RKO (cell line): ENCODE data around the gene ABHD17B.
"Not testable (repeated sequence)": the region's sequence is repeated elsewhere in the genome, so short reads cannot be mapped to it uniquely, and the experiment has no call there.

Experiments used
- DNase-seq: peaks from one replicate; pipeline ENCODE4 v3.0.0-alpha.2; 2016; ENCODE audit warnings: low spot score

ABHD17B gene

DNA sequence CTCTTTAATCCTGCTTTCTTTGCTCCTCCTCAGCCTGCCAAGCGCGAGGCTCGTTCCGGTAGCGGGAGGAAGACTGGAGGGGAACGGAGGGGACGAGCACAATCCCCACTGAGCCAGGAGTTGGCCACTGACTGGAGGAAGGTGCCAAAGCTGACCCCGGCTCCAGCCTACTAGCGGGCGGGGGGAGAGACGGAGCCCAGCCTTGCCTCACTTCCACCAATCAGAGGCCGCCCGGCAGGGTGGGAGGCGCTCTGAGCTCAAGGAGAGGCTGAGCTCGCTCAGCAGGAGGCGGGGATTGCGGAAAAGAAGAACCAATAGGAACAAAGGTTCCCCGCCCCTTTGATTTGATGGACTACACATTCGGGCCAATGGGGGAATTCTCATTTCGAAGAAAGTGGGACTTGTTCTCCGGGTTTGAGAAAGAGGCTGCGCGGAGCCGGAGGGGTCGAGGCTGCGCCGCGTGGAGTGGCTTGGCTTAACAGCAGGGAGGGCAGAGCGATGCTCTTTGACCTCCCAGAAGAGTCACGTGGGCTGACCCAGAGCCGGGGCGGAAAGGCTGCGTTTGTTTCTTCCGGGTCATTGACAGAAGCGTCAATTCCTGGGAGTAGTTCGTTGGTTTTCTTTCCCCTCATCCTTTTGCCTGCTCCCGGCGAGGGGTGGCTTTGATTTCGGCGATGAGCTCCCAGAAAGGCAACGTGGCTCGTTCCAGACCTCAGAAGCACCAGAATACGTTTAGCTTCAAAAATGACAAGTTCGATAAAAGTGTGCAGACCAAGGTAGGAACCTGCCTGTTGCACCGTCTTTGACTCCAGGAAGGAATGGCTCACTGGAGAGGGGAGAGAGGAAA is at the start of gene ABHD17B, which contains the start of gene C9orf85:
TSS of gene ABHD17B (minus strand) at position 133 of the 847 bp plus-strand sequence. CDS start 36,113 bp downstream, outside the sequence.
TSS of gene C9orf85 (plus strand) at position 579 of the 847 bp plus-strand sequence. CDS start at position 675, 96 bp downstream.
- peak; percentile 99 for DNase-seq

DNA sequence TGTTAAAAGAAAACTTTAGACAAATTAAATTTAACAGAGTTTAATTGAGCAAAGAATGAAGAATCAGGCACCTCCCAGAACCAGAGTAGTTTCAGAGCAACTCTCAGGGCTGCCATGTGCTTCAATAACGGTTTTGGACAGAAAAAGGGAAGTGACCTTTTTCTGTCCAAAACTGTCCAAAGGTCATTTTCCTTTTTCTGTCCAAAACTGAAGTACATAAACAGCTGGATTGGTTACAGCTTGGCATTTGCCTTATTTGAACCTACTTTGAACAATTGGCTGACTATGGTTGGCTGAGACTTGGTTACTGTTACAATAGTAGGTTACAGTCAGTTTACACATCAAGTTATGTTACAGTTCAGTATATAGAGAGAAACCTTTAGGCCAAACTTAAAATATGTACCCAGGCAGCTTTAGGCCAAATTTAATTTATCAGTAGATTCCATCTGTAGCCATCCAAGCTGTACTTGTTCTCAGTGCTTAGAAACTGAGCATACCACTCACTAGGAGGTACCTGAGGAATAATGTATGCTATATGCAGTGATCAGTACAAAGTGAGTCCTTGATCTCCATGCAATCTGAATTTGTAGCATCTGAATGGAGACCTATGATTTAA is 44.4 kb upstream of the ABHD17B start:
- DNase-seq: no peak

DNA sequence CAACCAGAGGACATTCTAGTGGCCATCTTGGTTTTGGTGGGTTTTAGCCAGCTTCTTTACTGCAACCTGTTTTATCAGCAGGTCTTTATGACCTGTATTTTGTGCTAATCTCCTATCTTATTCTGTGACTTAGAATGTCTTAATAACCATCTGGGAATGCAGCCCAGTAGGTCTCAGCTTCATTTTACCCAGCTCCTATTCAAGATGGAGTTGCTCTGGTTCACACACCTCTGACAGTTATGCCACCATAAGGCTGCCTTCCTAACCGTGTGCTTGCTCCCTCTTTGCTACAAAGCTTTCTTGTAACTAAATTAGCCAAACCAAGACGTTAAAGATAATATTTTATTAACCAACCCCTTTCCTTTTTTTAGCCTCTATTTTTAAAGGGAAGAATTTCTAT is 43.7 kb upstream of the ABHD17B start:
- DNase-seq: not testable (repeated sequence)

DNA sequence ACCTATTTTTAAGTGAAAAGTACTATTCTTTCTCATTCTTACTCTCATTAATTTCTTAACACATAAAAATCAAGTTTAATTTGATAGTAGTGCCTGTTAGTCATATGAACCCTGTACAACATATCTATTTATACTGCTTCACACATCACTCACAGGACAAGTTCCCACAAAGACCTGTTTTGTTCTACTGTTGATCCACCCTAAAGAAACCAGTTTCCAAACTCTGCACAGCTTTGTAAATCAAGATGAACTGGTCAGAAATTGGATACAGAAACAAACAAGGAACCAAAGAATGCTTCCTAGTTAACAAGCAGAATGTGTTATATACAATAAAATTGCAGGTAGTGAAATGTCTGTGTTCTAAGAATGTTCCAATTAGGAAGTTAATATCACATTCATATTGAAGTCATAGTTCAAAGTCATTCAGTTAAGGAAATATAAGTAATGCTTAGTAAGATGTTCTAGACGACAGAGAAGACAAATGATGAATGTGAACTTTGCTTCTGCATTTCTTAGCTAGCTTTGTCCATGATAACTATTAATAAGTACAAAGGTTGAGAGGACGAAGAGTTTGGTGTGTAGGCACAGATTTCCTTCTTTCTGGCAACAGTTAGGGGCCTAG is 33.9 kb upstream of the ABHD17B start:
- DNase-seq: no peak

DNA sequence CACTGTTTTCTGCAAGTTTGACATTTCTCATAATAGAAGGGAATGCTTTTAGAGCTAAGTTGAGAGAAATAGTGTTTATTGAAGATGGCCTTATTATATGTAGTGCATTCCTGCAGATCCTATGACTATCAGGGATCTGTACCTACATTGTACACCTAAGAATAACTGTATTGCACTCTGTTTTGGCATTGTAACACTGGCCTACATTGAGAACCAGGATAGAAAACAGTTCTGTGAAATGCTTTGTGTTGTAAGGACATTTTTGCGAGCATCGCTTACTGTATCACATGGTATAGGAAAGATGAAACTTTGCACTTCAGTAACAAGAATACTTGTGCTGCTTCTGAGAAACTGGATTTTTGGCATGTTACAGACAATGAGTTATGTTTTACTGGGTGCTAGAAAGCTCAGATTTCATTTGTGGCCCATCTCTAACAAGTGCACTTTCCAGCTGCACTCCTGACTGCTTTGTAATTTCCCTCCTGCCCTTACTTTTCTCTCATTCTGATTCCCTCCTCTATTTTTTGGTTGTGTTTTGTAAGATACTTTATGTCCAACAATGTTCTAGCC is 31.1 kb upstream of the ABHD17B start:
- no peak for DNase-seq

DNA sequence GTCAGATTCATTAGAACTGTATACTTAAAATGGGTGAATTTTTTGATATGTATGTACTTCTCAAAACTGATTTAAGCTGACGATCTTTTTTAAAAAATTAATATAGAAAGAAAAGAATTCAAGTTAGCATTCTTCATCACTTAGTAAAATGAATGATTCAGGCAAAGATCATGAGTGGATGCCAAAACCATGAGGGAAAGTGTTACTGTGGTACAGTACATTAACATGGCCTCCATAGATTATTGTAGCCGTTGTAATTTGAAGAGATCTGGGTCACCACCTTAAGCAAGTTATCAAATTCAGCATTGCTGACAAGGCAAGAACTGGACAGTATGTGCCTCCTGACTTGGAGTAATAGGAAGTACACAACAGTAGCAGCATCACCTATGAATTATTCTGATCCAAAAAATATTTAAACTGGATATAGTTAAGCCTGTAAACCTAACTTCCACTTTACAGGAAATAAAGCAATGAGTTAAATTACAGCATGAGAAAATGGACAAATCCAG is 30.1 kb upstream of the ABHD17B start:
- DNase-seq: peak; percentile 7

DNA sequence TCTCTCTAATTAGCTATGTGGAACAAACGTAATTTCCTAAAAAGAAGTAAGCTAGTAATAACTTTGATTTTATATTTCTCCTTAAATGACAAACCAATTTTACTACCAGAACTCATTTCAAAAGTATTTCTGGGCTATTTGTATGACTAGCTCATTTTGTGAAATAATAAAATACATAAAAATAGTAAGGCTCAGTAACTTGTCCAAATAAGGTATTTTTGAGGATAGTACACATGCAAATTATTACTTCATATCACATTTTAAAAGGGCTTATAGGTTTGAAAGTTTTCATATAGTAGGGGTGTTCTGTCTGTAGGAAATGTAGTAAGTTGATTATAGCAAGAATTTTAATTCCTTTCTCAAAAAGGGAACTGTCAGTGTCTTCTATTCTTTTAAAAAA is 26.9 kb upstream of the ABHD17B start:
- DNase-seq: no peak

DNA sequence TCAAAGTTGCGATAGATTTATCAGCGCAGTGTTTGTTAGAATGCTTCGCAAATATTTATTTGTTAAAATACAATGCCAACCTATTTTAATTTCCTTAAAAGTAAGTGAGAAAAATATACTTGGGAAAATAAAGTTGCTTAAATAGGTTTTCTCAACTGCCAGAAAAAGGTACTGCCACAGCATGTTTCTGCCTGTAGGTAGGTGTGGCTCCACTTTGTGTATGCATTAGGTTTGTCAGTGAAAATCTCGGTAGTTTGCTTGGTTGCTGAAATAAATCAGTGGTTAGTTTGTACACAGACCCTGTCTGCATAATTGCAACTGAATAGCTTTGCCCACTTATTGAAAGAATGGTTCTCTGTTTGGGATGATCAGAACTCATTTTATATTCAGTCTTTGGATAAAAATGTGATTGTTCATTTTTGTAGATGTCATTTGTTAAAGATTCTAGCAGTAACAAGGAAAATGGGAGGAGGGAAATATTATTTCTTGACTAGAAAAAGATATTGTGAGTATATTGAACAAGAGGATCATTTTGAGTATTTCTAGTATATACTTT is 26.2 kb upstream of the ABHD17B start:
- no peak for DNase-seq

DNA sequence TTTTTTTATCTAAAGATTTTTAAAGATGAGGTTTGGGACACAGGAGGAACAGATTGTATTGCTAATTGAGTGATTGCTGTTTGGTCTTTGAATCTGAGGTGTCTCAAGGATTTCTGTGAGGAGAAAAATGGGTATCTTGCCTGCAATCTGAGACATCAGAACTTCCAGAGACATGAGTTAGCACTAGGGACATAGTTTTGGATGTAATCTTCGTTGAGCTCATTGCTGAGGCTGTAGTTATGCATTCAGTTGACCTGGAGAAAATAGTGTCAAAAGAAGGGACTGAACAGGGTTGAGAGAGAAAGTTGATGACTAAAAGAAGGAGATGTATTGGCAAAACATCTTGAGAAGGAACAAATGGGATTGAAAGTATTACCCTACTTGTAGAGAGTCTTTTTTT is 25.1 kb upstream of the ABHD17B start:
- DNase-seq: no peak

DNA sequence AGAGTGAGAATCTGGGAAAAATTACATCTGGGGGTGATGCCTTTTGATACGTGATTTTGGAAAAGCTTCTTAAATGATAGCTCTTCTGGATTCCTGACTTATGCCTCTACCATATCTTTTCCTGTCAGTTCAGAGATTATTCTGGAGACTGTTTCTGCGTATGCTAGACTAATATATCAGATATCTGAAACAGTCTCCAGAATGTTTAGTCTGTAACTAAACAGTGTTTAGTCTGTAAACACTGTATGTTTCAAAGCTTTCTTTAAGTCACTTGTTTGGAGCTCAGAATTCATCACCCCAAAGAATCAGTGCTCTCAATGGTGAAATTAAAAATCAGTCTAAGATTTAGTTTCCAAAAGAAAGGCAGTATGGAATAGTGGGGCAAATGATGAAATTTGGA is 20.2 kb upstream of the ABHD17B start:
- DNase-seq: no peak

DNA sequence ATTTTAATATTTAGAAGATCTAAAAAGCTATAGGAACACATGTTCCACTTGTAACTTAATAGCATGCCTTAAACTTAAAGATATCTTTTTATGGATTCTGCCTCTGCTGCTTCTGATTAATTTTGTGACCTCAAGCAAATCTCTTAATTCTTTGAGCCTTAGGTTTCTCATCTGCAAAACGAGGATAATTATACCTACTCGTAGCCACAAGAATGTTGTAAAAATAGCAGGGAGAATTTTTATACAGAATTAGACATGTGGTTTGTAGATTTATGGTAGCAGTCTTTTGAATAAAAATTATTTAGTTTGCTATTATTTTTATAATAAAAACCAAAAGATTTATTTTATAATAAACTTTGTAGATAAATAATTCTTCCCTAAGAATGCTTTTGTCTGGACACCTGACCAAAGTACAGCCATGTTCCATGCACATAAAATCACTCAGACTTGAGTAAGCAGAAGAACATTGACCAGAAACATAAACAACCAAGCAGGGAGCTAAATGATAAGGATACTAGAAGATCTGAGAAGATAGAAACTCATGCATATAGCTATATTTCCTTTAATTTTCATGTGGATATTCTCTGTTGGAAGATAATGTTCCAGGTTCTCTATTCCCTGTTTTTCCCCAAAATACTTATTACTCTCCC is 18.9 kb upstream of the ABHD17B start:
- DNase-seq: no peak

DNA sequence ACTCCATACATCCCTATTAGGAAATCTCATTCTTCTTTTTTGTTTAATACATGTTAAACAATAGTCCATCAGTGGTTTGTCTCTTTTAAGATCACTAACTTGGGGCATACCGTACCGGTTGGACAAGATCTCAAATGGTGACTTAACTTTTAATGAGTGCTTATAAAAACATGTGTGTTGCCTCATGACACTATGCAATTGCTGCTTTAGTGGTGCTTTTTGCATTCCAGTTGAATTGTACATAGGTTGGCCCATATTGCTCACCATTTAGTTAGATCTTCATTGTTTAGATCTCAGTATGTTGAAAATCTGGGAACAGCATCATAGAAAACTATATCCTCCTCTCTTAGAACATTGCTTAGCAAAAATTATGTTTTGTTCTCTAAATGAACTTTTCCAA is 18.2 kb upstream of the ABHD17B start:
- no peak for DNase-seq

DNA sequence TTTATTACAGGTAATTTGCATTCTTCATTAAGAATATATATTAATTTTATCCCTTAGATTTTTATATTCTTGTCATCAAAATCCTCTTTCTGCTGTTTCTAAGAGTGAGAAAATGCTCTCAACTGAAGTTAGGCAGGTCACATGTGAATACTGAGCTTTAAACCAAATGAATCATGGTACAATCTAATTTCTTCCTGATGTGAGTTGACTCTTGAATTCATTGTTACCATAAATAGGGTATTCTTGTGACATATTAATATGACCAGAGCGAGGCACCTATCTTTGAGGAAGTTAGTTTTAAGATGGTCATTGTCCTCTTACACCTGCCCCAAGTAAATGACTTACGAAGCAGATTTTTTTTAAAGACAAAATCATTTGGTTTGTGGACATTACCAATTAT is 17.8 kb upstream of the ABHD17B start:
- DNase-seq: no peak

DNA sequence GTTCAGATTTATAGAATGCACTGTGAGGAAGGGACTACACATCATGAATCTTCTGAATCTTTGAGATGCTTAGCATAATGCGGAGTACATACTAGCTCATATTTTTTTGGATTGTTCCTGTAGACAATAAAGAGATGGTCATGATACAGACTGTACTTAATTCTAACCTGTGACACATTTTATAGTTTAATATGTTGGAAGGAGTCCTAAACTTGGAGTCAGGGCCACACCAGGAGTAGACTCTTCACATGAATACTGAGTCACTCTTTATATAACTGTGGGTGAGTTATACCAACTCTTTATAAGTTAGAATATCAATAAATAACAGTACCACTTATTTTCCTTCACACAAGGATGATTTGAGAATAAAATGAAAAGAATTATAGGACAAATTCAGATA is 17.4 kb upstream of the ABHD17B start:
- DNase-seq: no peak

DNA sequence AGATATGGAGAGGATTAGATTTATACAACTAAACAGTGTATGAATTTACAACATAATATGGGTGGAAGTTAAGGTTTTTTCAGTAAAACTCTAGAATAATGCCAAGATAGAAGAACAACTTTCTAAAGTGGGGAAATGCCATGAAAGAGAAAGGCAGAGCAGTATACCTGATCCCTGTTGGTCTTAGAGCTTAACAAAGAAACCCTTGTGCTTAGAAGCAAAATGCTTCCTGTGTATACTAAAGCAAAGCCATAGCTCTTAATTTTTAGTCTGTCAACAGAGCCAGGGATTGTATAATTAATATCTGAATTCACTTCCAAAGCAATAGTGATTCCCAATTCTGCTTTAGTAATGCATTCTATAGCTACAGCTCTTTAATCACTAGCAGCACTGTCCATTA is 14.8 kb upstream of the ABHD17B start:
- no peak for DNase-seq

DNA sequence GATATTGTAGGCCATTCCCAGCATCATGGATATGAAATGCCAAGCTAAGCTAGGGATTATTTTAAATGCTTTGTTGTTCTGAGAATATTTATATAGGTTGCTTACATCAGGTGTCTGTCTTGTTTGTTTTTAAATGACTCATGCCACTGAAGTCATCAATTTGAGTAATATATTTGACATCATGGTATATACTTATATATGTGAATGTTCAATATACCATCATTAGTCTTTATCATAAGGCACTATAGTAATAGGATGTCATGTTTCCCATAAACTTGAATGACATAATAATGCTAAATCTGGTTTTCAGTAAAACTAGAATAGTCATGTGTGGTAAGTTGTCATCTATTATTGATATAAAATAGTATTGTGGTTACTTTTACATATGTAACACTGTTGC is 13.6 kb upstream of the ABHD17B start:
- DNase-seq: no peak

DNA sequence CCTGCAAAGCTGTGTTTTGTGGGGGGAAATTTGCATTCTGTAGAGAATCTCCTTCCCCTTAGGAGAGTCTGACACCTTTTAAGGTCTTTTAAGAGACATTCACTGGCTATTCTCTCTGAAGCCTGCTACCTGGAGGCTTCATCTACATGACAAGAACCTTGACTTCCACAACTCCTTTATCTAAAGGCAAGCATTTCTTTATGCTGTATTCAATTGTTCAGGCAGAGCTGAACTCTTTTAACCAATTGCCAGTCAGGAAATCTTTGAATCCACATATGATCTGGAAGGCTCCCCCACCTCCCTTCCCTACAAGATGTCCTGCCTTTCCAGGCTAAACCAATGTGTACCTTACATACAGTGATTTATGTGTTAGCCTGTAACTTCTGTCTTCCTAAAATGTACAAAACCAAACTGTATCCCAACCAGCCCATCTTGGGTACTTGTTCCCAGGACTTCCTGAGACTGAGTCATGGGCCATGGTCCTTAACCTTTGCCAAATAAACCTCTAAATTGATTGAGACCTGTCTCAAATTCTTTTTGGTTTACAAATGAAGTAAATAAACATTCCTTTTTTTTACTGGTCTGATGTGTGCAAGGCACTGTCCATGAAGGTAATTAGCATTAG is 10.3 kb upstream of the ABHD17B start:
- DNase-seq: no peak

DNA sequence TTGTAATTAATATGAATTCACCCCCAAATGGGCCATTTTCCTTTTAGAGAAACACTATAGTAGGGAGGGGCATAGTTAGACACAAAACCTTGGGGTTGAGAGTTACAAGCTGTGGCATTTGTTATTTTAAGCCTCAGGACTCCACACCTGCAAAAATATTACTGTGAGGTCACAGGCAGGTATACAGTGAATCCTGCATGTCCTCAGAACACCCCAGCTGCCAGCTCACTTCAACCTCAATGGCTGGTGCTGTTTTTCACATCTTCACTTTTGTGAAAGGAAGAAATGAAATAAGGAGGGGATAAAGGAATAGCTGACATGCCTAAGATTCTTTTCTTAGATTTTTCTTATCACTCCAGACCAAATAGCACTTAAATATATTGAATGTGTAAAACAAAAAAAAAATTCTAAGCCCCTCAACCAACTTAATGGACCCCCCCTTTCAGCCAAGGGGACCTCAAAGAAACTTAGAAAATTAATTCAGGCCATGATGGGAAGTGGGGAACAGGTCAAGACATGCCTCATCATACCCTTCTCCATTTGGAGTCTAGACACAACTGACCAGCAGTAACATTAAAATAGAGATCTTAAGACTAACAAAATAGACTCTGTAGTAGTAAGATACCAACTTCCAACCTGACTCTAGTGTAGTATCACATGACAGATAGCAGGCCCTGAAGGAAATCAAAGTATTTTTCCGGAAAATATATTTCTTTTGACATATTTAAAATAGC is 9.6 kb upstream of the ABHD17B start:
- DNase-seq: no peak

DNA sequence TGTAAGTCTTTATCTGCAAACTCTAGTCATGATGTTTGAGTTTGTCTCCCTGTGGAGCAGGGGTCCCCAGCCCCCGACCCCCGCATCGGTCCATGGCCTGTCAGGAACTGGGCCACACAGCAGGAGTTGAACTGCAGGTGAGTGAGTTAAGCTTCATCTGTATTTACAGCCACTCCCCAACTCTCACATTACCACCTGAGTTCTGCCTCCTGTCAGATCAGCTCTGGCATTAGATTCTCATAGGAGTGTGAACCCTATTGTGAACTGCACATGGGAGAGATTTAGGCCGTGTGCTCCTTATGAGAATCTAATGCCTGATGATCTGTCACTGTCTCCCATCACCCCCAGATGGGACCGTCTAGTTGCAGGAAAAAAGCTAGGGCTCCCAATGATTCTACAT is 7.4 kb upstream of the ABHD17B start:
- DNase-seq: no peak

DNA sequence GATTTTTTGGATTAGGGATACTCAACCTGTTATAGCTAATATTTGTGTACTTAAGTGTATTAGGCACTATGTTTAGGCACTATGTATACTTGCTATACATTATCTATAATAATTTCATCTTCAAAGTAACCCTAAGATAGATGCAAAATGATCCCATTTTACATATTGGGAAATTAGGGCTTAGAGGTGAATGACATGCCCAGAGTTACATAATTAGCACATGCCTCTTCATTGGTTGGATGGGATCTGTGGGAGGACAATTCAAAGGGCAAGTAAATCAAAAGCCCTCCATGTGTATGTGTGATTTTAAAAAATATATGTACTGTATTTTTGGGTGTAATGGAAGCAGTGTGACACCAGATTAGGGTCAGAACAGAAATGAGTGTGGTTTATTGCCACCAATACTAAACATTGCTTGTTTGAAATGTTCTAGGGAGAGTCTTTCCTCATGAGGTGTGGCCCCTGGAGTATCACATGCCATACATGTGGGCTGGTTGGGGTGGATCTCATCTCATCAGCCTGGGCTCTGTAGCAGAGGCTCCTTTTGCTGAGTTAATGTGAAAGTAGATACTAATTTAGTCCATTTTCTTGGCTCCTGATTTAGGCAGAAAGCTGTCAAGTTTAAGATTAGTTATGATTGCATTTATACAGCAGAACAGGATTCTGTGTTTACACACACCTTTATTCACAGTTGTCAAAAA is 6.0 kb upstream of the ABHD17B start:
- DNase-seq: no peak
